SU-DHL-6 (cell line): ENCODE data around the gene MTCL1.

Experiments
- H2AFZ ChIP-seq: fragments of 200-600 bp; sonication (generic); 2 replicates; pipeline ENCODE4 v1.6.1; 2014; ENCODE audit warnings: low read depth, mild to moderate bottlenecking, moderate library complexity, mixed read lengths, antibody characterized with exemption, low read length; ENCODE audit not compliant: severe bottlenecking
- H3F3A ChIP-seq: fragments of 200-600 bp; shearing (Covaris generic); 2 replicates; pipeline ENCODE4 v1.6.0; 2016; ENCODE audit warnings: antibody characterized with exemption, mild to moderate bottlenecking; ENCODE audit not compliant: insufficient read depth
- H3K27ac ChIP-seq: fragments of 200-600 bp; sonication (generic); 2 replicates; pipeline ENCODE4 v1.5.1; 2016; ENCODE audit warnings: low read depth, mild to moderate bottlenecking, low read length, moderate library complexity, mixed read lengths
- H3K27me3 ChIP-seq: fragments of 200-600 bp; sonication (generic), shearing (Covaris generic); 2 replicates; pipeline ENCODE4 v1.6.0; 2014; ENCODE audit warnings: mild to moderate bottlenecking, low read length
- H3K36me3 ChIP-seq: fragments of 200-600 bp; sonication (generic); 2 replicates; pipeline ENCODE4 v1.6.1; 2014; ENCODE audit warnings: mild to moderate bottlenecking, low read length, mixed read lengths
- H3K4me2 ChIP-seq: fragments of 300-600, 200-600 bp; shearing (Covaris generic), sonication (generic); 2 replicates; pipeline ENCODE4 v1.6.0; 2014; ENCODE audit warnings: low read length, low read depth, mild to moderate bottlenecking; ENCODE audit not compliant: poor library complexity, severe bottlenecking
- H3K4me3 ChIP-seq: fragments of 200-600 bp; sonication (generic); 2 replicates; pipeline ENCODE4 v1.5.1; 2014; ENCODE audit warnings: antibody characterized with exemption, low read length, mild to moderate bottlenecking, mixed read lengths; ENCODE audit not compliant: insufficient read depth, poor library complexity, severe bottlenecking
- H3K79me2 ChIP-seq: fragments of 200-600 bp; sonication (generic); 2 replicates; pipeline ENCODE4 v1.6.1; 2014; ENCODE audit warnings: mild to moderate bottlenecking, low read length, moderate library complexity; ENCODE audit not compliant: insufficient read depth
- H3K9ac ChIP-seq: fragments of 200-600 bp; sonication (generic); 2 replicates; pipeline ENCODE4 v1.7.0; 2014; ENCODE audit warnings: mild to moderate bottlenecking, low read length
- H3K9me2 ChIP-seq: fragments of 200-600 bp; sonication (generic); replicated peaks from 2 replicates; pipeline ENCODE4 v1.6.1; 2014; ENCODE audit warnings: low read length; ENCODE audit not compliant: insufficient read depth
- H3K9me3 ChIP-seq: fragments of 200-600 bp; sonication (generic); 2 replicates; pipeline ENCODE4 v1.6.1; 2014; ENCODE audit warnings: low read length, mixed read lengths; ENCODE audit not compliant: insufficient read depth
- H4K20me1 ChIP-seq: fragments of 200-600 bp; sonication (generic); 2 replicates; pipeline ENCODE4 v1.6.1; 2014; ENCODE audit warnings: low read depth, mild to moderate bottlenecking, antibody characterized with exemption, low read length, moderate library complexity, mixed read lengths
- CTCF ChIP-seq: fragments of 200-600 bp; sonication (generic); IDR thresholded peaks from one replicate; pipeline ENCODE4 v1.5.1; 2017; ENCODE audit warnings: antibody characterized with exemption, mild to moderate bottlenecking, low read length, moderate library complexity; ENCODE audit not compliant: insufficient read depth, poor library complexity, severe bottlenecking
- EZH2phosphoT487 ChIP-seq: fragments of 200-600 bp; sonication (generic), shearing (Covaris generic); conservative IDR thresholded peaks from 2 replicates; pipeline ENCODE4 v1.6.1; 2018; ENCODE audit warnings: mild to moderate bottlenecking, antibody characterized with exemption, low read length, moderate library complexity, mixed read lengths

Gene MTCL1

GRCh38 chr18:8802017-8802672 lies 96.8 kb downstream of the MTCL1 start:
- no peak overlapping the region for H3K27ac ChIP-seq
- no peaks in the 10 kb centered on the region for H3K9me2 ChIP-seq
- H3K79me2 ChIP-seq: no peaks in the 10 kb centered on the region
- no peak overlapping the region for H3K4me3 ChIP-seq
- H3K9ac ChIP-seq: no peak overlapping the region
- H3F3A ChIP-seq: no peaks in the 10 kb centered on the region
- H3K27me3 ChIP-seq: no peaks in the 10 kb centered on the region
- no peak overlapping the region for H3K4me2 ChIP-seq
- no peaks in the 10 kb centered on the region for H3K36me3 ChIP-seq
- H4K20me1 ChIP-seq: no peaks in the 10 kb centered on the region
- H3K9me3 ChIP-seq: no peaks in the 10 kb centered on the region
- H2AFZ ChIP-seq: no peak overlapping the region
- TF ChIP-seq CTCF (no peak), EZH2phosphoT487 (no peak)

GRCh38 chr18:8803063-8803795 lies 97.9 kb downstream of the MTCL1 start:
- no peak overlapping the region for H3K4me2 ChIP-seq
- no peak overlapping the region for H3K27ac ChIP-seq
- no peaks in the 10 kb centered on the region for H4K20me1 ChIP-seq
- no peak overlapping the region for H2AFZ ChIP-seq
- H3K4me3 ChIP-seq: no peak overlapping the region
- no peaks in the 10 kb centered on the region for H3K9me3 ChIP-seq
- no peaks in the 10 kb centered on the region for H3F3A ChIP-seq
- no peaks in the 10 kb centered on the region for H3K36me3 ChIP-seq
- H3K9ac ChIP-seq: no peak overlapping the region
- TF ChIP-seq CTCF (no peak), EZH2phosphoT487 (no peak)
- no peaks in the 10 kb centered on the region for H3K27me3 ChIP-seq
- no peaks in the 10 kb centered on the region for H3K9me2 ChIP-seq
- H3K79me2 ChIP-seq: no peaks in the 10 kb centered on the region

- no peak overlapping the region for H3K4me3 ChIP-seq
- H3K9me3 ChIP-seq: no peaks in the 10 kb centered on the region
- H3K36me3 ChIP-seq: no peaks in the 10 kb centered on the region
- H3K9me2 ChIP-seq: no peaks in the 10 kb centered on the region
- H3F3A ChIP-seq: no peaks in the 10 kb centered on the region
- no peak overlapping the region for H2AFZ ChIP-seq
- no peaks in the 10 kb centered on the region for H3K27me3 ChIP-seq
- no peak overlapping the region for H3K27ac ChIP-seq
- no peak overlapping the region for H3K4me2 ChIP-seq
- no peaks in the 10 kb centered on the region for H3K79me2 ChIP-seq
- H3K9ac ChIP-seq: no peak overlapping the region
- TF ChIP-seq CTCF (no peak), EZH2phosphoT487 (no peak)
- no peaks in the 10 kb centered on the region for H4K20me1 ChIP-seq
These were observed 98.6 kb downstream of the MTCL1 start for GRCh38 chr18:8803957-8804356.
